A549 (cell line): ENCODE measurements around the gene F10. TPM values are rescaled to one million over a fixed set of nuclear protein-coding genes. Genes with fewer than 3 reads are reported as not detected.

Experiments used
- ATAC-seq, 2 experiments: fragments of 200-7000 bp in 1 of 2; fragments of >200 bp in 1 of 2; cut with Nextera tagmentation in 1 of 2; cut with Tn5 transposase in 1 of 2; 3 replicates each; pipeline versions ENCODE4 v1.8.0 to v1.9.1; 2018 to 2020; ENCODE audit warnings: mild to moderate bottlenecking in 1 of 2, moderate library complexity in 1 of 2
- CTCF ChIA-PET: fragments of 300-600 bp; sonication (Branson Sonifier 250); formaldehyde crosslinking; extraction: SDS; loops from one replicate; lab custom pipeline; 2021; ENCODE audit warnings: antibody characterized with exemption, inconsistent platforms; lab: Yijun Ruan, JAX
- POLR2A ChIA-PET: fragments of 350-600 bp; formaldehyde crosslinking; extraction: SDS; loops from one replicate; lab custom pipeline; 2021; ENCODE audit warnings: antibody characterized with exemption, inconsistent platforms; lab: Yijun Ruan, JAX
- DNase-seq, 2 experiments: peaks; one replicate each; pipeline versions ENCODE4 v3.0.0 to v3.0.0-alpha.2; 2011 to 2016; ENCODE audit warnings: low read depth in 1 of 2, low spot score in 1 of 2
- FAIRE-seq: peaks from 2 replicates; lab custom pipeline; 2011; peaks lifted over from hg19 to GRCh38; lab: Jason Lieb, UNC
- H3K27ac ChIP-seq, 2 experiments: fragments of >200 bp; sonication (Bioruptor Twin); formaldehyde crosslinking; 3 replicates each; pipeline ENCODE4 v1.5.1; 2016 to 2017
- H3K4me1 ChIP-seq: fragments of >200 bp; sonication (Bioruptor Twin); formaldehyde crosslinking; 3 replicates; pipeline ENCODE4 v1.6.1; 2016
- H3K4me2 ChIP-seq: fragments of >200 bp; sonication (Bioruptor Twin); formaldehyde crosslinking; 3 replicates; pipeline ENCODE4 v1.6.1; 2016
- H3K4me3 ChIP-seq: fragments of >200 bp; sonication (Bioruptor Twin); formaldehyde crosslinking; 3 replicates; pipeline ENCODE4 v1.5.1; 2016
- H3K9me3 ChIP-seq: fragments of >200 bp; sonication (Bioruptor Twin); formaldehyde crosslinking; 3 replicates; pipeline ENCODE4 v1.6.1; 2016
- BHLHE40 ChIP-seq: IDR thresholded peaks from 2 replicates; pipeline ENCODE4 v1.6.1; 2012; ENCODE audit warnings: low read depth, low read length, inconsistent platforms
- EHMT2 ChIP-seq: fragments of 200-600 bp; sonication (generic); IDR thresholded peaks from 2 replicates; pipeline ENCODE4 v1.6.1; 2016; ENCODE audit warnings: antibody characterized with exemption, low read depth, mild to moderate bottlenecking, moderate library complexity
- ESRRA ChIP-seq: fragments of 150-350 bp; IDR thresholded peaks from 2 replicates; pipeline ENCODE4 v1.6.1; 2014; ENCODE audit warnings: mild to moderate bottlenecking, low read length, borderline replicate concordance
- FOSL2 ChIP-seq, 2 experiments: fragments of 450-650 bp in 1 of 2; fragments of >200 bp in 1 of 2; sonication (Bioruptor Twin) in 1 of 2; formaldehyde crosslinking; IDR thresholded peaks; 2 replicates each; pipeline versions ENCODE4 v1.5.0 to v1.6.1; 2016 to 2020; ENCODE audit warnings: mild to moderate bottlenecking in 1 of 2, moderate library complexity in 1 of 2
- GATA3 ChIP-seq: IDR thresholded peaks from 2 replicates; pipeline ENCODE4 v1.6.1; 2012; ENCODE audit warnings: borderline replicate concordance
- HDAC2 ChIP-seq: fragments of 200-600 bp; sonication (generic); IDR thresholded peaks from 2 replicates; pipeline ENCODE4 v1.6.1; 2016
- HEYL ChIP-seq: fragments of 250-450 bp; sonication (Bioruptor Pico); IDR thresholded peaks from 2 replicates; pipeline ENCODE4 v1.8.0; 2021; ENCODE audit warnings: mild to moderate bottlenecking, moderate library complexity
- HOXA7 ChIP-seq: fragments of 250-450 bp; sonication (Bioruptor Pico); IDR thresholded peaks from 2 replicates; pipeline ENCODE4 v1.5.0; 2020; ENCODE audit warnings: mild to moderate bottlenecking, moderate library complexity
- HOXB5 ChIP-seq: fragments of 250-450 bp; sonication (Bioruptor Pico); IDR thresholded peaks from 2 replicates; pipeline ENCODE4 v1.5.0; 2020; ENCODE audit warnings: mild to moderate bottlenecking, moderate library complexity
- JUNB ChIP-seq: fragments of >200 bp; sonication (Bioruptor Twin); formaldehyde crosslinking; IDR thresholded peaks from 2 replicates; pipeline ENCODE4 v1.6.1; 2016
- MAFK ChIP-seq: fragments of 450-650 bp; IDR thresholded peaks from 2 replicates; pipeline ENCODE4 v1.6.1; 2014; ENCODE audit not compliant: partially characterized antibody
- MAZ ChIP-seq: fragments of 150-350 bp; IDR thresholded peaks from 2 replicates; pipeline ENCODE4 v1.6.1; 2014; ENCODE audit warnings: antibody characterized with exemption, low read depth, low read length, borderline replicate concordance
- POLR2A ChIP-seq: IDR thresholded peaks from 2 replicates; pipeline ENCODE4 v1.6.1; 2012; ENCODE audit warnings: mild to moderate bottlenecking, low read length
- RAD21 ChIP-seq, 2 experiments: fragments of >200 bp in 1 of 2; sonication (Bioruptor Twin) in 1 of 2; formaldehyde crosslinking in 1 of 2; IDR thresholded peaks in 1 of 2; conservative IDR thresholded peaks in 1 of 2; 2 replicates in 1 of 2; 3 replicates in 1 of 2; pipeline ENCODE4 v1.6.1; 2012 to 2018; ENCODE audit warnings: inconsistent platforms in 1 of 2
- RCOR1 ChIP-seq: fragments of 150-350 bp; IDR thresholded peaks from 2 replicates; pipeline ENCODE4 v1.6.1; 2014; ENCODE audit warnings: antibody characterized with exemption, low read length, low read depth
- RNF2 ChIP-seq: fragments of 200-600 bp; sonication (generic); IDR thresholded peaks from 2 replicates; pipeline ENCODE4 v1.6.1; 2016; ENCODE audit warnings: low read depth, mild to moderate bottlenecking, antibody characterized with exemption, moderate library complexity, borderline replicate concordance
- SREBF2 ChIP-seq: fragments of 450-650 bp; IDR thresholded peaks from 2 replicates; pipeline ENCODE4 v1.6.1; 2014; ENCODE audit warnings: mild to moderate bottlenecking, moderate library complexity
- TFCP2L1 ChIP-seq: fragments of 250-450 bp; sonication (Bioruptor Pico); IDR thresholded peaks from 2 replicates; pipeline ENCODE4 v1.5.0; 2021; ENCODE audit warnings: mild to moderate bottlenecking
- ZC3H11A ChIP-seq: fragments of 450-650 bp; IDR thresholded peaks from 2 replicates; pipeline ENCODE4 v1.6.1; 2014; ENCODE audit warnings: antibody characterized with exemption, mild to moderate bottlenecking
- ZSCAN20 ChIP-seq: fragments of 250-450 bp; sonication (Bioruptor Pico); IDR thresholded peaks from 2 replicates; pipeline ENCODE4 v1.8.0; 2022; ENCODE audit warnings: mild to moderate bottlenecking, moderate library complexity
- WGBS: methylation state at CpG from one replicate; pipeline ENCODE4 v1.1.6; 2017; ENCODE audit errors: missing lambda C conversion rate; 5-methylcytosine and 5-hydroxymethylcytosine counted together
- polyA plus RNA-seq, 4 experiments: library from polyadenylated mRNA; depleted of rRNA in 3 of 4; stranded (reverse); fragments of >200 nt; fragmentation: RNase III in 1 of 4; extraction: RNeasy Plus Mini Kit Qiagen cat#74134 plus additional on column Dnase treatment in 1 of 4; gene quantifications; 2 replicates in 3 of 4; 3 replicates in 1 of 4; pipeline ENCODE4 v1.2.3, GENCODE V29; 2011 to 2017
- TF ChIP-seq, protein P1 (sequence below): fragments of 450-650 bp; IDR thresholded peaks from 2 replicates; pipeline ENCODE4 v1.6.1; 2014; ENCODE audit warnings: antibody characterized with exemption
- TF ChIP-seq, protein P2 (sequence below): fragments of >200 bp; sonication (Bioruptor Twin); formaldehyde crosslinking; IDR thresholded peaks from 2 replicates; pipeline ENCODE4 v1.6.1; 2016
- TF ChIP-seq, protein P3 (sequence below): fragments of 250-450 bp; sonication (Bioruptor Pico); IDR thresholded peaks from 2 replicates; pipeline ENCODE4 v1.5.0; 2021; ENCODE audit warnings: mild to moderate bottlenecking, moderate library complexity, borderline replicate concordance
- TF ChIP-seq, protein P4 (sequence below): fragments of >200 bp; sonication (Bioruptor Twin); formaldehyde crosslinking; IDR thresholded peaks from 3 replicates; pipeline ENCODE4 v1.6.1; 2016
- TF ChIP-seq, protein P5 (sequence below): fragments of 150-350 bp; IDR thresholded peaks from 2 replicates; pipeline ENCODE4 v1.6.1; 2014; ENCODE audit warnings: low read depth, mild to moderate bottlenecking, low read length
- TF ChIP-seq, protein P6 (sequence below): fragments of 250-450 bp; sonication (Bioruptor Pico); IDR thresholded peaks from 2 replicates; pipeline ENCODE4 v1.5.0; 2020; ENCODE audit warnings: low read depth, mild to moderate bottlenecking, moderate library complexity

The F10 gene
- polyA plus RNA-seq, 2 of the 4 experiments (the other 2 are of a cell fraction), result 0.32 TPM; not detected in 1

DNA sequence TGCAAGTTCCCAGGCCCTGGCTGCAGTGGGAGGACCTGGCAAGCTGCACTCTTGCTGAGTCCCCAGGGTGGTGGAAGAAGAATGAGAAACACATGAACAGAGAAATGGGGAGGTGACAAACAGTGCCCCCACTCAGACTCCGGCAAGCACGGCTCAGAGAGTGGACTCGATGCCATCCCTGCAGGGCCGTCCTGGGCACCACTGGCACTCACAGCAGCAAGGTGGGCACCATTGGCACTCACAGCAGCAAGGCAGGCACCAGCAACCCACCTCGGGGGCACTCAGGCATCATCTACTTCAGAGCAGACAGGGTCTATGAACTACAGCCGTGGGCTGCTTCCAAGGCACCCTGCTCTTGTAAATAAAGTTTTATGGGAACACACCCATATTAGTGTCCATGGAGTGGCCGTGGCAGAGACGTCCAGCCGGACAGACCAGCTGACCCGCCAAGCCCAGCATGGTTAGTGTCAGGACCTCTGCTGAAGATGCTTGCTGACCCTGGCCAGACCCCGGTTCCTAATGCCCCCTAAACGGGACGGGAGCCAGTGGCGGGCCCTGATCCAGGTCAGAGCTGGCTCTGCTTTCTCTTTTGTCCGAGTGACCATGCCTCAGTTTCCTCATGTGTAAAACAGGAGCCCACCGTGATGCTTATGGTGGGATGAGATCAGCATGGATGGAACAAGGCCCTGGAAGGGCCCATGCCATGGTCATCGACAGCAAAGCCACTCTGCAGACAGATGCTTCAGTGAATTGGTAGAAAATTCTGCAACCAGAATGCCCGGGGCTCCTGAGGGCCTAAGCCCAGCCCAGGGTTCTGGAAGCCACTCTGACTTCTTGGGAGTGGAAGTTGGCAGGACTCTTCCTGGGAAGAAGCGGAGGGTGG lies 2.1 kb upstream of the F10 start:
- no peak for FAIRE-seq
- ChIA-PET CTCF (no interaction called here), POLR2A (no interaction called here)
- Histone ChIP-seq H3K4me2 (no peak overlapping the region), H3K4me1 (no peaks in the 10 kb centered on the region), H3K4me3 (no peak overlapping the region), H3K27ac (no peak overlapping the region), H3K9me3 (no peaks in the 10 kb centered on the region)
- ATAC-seq, result no peak
- DNase-seq, result no peak
- no peak for TF ChIP-seq ZSCAN20
- no peak for TF ChIP-seq HOXB5 (CRISPR knock-in tag)
- TF ChIP-seq ESRRA, result no peak
- no peak for TF ChIP-seq FOSL2 (IDR thresholded peaks at IDR 0.05)
- no peak for TF ChIP-seq FOSL2 (CRISPR knock-in tag; IDR thresholded peaks at IDR 0.05)
- TF ChIP-seq MAZ, result no peak
- no peak for TF ChIP-seq JUNB
- TF ChIP-seq, protein P1, sequence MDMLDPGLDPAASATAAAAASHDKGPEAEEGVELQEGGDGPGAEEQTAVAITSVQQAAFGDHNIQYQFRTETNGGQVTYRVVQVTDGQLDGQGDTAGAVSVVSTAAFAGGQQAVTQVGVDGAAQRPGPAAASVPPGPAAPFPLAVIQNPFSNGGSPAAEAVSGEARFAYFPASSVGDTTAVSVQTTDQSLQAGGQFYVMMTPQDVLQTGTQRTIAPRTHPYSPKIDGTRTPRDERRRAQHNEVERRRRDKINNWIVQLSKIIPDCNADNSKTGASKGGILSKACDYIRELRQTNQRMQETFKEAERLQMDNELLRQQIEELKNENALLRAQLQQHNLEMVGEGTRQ, result no peak
- no peak for TF ChIP-seq MAFK
- no peak for TF ChIP-seq HDAC2
- no peak for TF ChIP-seq TFCP2L1 (CRISPR knock-in tag)
- no peak for TF ChIP-seq SREBF2
- TF ChIP-seq HEYL (CRISPR knock-in tag), result no peak
- TF ChIP-seq, protein P2, sequence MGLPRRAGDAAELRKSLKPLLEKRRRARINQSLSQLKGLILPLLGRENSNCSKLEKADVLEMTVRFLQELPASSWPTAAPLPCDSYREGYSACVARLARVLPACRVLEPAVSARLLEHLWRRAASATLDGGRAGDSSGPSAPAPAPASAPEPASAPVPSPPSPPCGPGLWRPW, result no peak
- TF ChIP-seq GATA3, result no peak
- TF ChIP-seq ZC3H11A, result no peak
- no peak for TF ChIP-seq BHLHE40
- WGBS, result 56% methylated on average over 3 of the region's 19 CpGs

DNA sequence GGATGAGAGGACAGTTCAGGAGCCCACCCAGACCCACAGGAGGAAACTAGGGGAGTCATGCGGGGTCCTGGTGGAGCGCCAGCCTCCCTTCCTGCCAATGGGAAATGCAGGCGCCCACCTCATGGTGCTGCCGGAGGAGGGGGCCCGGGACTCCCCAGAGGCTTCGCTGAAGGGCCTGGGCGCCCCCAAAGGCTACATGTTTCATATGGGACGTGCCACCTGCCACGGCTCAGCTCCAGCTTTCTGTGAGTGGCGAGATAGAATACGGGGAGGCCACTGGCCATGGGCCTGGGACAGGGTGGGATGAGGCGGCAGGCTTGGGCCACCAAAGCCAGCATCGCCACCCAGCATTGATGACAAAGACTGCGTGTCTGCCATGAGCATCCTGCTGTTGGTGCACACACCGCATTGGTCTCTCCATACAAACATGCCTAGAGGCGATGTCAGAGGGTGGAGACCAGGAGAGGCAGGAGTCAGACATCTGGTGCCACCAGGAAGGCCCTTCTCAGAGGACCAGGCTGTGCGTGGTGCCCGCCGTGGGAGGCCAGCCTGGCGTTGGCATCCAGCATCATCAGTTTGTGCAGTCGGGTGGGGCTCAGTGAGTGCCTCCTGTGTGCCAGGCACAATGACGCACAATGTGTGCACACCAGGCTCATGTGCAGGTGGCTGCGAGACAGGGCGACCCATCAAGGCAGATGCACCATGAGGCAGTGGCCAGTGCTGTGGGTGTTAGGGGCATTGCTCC lies 1.2 kb upstream of the F10 start:
- DNase-seq (no peak), FAIRE-seq (no peak)
- Histone ChIP-seq H3K9me3 (no peaks in the 10 kb centered on the region), H3K4me3 (no peak overlapping the region)
- ChIA-PET CTCF (no interaction called here), POLR2A (no interaction called here)
- 65% methylated on average over 13 of the region's 24 CpGs for WGBS
- TF ChIP-seq SREBF2 (no peak), HOXB5 (CRISPR knock-in tag) (no peak), RCOR1 (no peak), RNF2 (no peak), FOSL2 (IDR thresholded peaks at IDR 0.05) (no peak), FOSL2 (CRISPR knock-in tag; IDR thresholded peaks at IDR 0.05) (no peak), HEYL (CRISPR knock-in tag) (no peak), HOXA7 (CRISPR knock-in tag) (no peak), ZC3H11A (no peak), RAD21 (conservative IDR thresholded peaks at IDR 0.05 in 1 of 2, IDR thresholded peaks at IDR 0.05 in 1 of 2) (no peak), POLR2A (no peak), ZSCAN20 (no peak), EHMT2 (no peak)
- TF ChIP-seq, protein P3, sequence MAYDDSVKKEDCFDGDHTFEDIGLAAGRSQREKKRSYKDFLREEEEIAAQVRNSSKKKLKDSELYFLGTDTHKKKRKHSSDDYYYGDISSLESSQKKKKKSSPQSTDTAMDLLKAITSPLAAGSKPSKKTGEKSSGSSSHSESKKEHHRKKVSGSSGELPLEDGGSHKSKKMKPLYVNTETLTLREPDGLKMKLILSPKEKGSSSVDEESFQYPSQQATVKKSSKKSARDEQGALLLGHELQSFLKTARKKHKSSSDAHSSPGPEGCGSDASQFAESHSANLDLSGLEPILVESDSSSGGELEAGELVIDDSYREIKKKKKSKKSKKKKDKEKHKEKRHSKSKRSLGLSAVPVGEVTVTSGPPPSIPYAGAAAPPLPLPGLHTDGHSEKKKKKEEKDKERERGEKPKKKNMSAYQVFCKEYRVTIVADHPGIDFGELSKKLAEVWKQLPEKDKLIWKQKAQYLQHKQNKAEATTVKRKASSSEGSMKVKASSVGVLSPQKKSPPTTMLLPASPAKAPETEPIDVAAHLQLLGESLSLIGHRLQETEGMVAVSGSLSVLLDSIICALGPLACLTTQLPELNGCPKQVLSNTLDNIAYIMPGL (CRISPR knock-in tag), result no peak
- TF ChIP-seq, protein P4, sequence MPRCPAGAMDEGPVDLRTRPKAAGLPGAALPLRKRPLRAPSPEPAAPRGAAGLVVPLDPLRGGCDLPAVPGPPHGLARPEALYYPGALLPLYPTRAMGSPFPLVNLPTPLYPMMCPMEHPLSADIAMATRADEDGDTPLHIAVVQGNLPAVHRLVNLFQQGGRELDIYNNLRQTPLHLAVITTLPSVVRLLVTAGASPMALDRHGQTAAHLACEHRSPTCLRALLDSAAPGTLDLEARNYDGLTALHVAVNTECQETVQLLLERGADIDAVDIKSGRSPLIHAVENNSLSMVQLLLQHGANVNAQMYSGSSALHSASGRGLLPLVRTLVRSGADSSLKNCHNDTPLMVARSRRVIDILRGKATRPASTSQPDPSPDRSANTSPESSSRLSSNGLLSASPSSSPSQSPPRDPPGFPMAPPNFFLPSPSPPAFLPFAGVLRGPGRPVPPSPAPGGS, result no peak
- TF ChIP-seq, protein P5, sequence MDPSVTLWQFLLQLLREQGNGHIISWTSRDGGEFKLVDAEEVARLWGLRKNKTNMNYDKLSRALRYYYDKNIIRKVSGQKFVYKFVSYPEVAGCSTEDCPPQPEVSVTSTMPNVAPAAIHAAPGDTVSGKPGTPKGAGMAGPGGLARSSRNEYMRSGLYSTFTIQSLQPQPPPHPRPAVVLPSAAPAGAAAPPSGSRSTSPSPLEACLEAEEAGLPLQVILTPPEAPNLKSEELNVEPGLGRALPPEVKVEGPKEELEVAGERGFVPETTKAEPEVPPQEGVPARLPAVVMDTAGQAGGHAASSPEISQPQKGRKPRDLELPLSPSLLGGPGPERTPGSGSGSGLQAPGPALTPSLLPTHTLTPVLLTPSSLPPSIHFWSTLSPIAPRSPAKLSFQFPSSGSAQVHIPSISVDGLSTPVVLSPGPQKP, result no peak
- TF ChIP-seq, protein P6, sequence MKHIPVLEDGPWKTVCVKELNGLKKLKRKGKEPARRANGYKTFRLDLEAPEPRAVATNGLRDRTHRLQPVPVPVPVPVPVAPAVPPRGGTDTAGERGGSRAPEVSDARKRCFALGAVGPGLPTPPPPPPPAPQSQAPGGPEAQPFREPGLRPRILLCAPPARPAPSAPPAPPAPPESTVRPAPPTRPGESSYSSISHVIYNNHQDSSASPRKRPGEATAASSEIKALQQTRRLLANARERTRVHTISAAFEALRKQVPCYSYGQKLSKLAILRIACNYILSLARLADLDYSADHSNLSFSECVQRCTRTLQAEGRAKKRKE, result no peak
- TF ChIP-seq, all 56 proteins: peak for 0
- Histone ChIP-seq H3K4me2 (no peak overlapping the region), H3K4me1 (no peaks in the 10 kb centered on the region), H3K27ac (no peak overlapping the region)
- ATAC-seq, result no peak
